Measurements from ENCODE around the gene NR6A1. TPM values are rescaled to one million over a fixed set of nuclear protein-coding genes. Genes with fewer than 3 reads are reported as not detected.

NR6A1 gene
- total and polyA plus RNA-seq, 2 of the 8 experiments (the other 6 are each of a cell fraction or from before 2014, with no cell fraction given): 93.2 to 237 TPM

- POLR2A ChIA-PET (ENCODE audit: partially characterized antibody): interaction anchor here (0.8 to 1.9 kb wide), 4 partner anchors 8 to 43 kb away, joined by 3 to 5 read pairs (median 4); no protein-coding TSS in a partner anchor
- CTCF ChIA-PET (ENCODE audit: partially characterized antibody): interaction anchor here (0.9 to 3.2 kb wide), 5 partner anchors 8 to 109 kb away, joined by 3 to 12 read pairs (median 5); no protein-coding TSS in a partner anchor
- DNase-seq (ENCODE audit: low read depth in 1 of 2, low spot score in 2 of 2): no peak
- Histone ChIP-seq H3K9ac (replicated peaks in 1 of 4; ENCODE audit: extremely low read depth in 1 of 4, low read depth in 3 of 4, low read length in 3 of 4) (no peak overlapping the region), H3K23me2 (ENCODE audit: low read depth, low read length) (no peaks in the 10 kb centered on the region), H3K36me3 (ENCODE audit: control insufficient read depth in 2 of 4, insufficient read depth in 4 of 4, low read length in 3 of 4) (peaks cover 2 to 11% (median 3%) of the 10 kb centered on the region in 4 experiments; a peak in 4 of 8 replicates), H3K4me2 (ENCODE audit: insufficient read depth in 1 of 2, low read depth in 2 of 2, low read length in 2 of 2) (no peak overlapping the region), H2AFZ (ENCODE audit: low read length) (no peak overlapping the region), H3K4me1 (replicated peaks in 1 of 4; ENCODE audit: control insufficient read depth in 3 of 4, insufficient read depth in 4 of 4, low read length in 3 of 4) (peaks cover 0 to 3% (median 0%) of the 10 kb centered on the region in 4 experiments; a peak in 2 of 7 replicates), H2BK15ac (ENCODE audit: low read length) (no peak overlapping the region), H4K91ac (replicated peaks; ENCODE audit: insufficient read length, low read length) (no peak overlapping the region), H2BK12ac (ENCODE audit: low read depth, low read length) (no peak overlapping the region), H3K4me3 (ENCODE audit: extremely low read depth in 1 of 4, insufficient read depth in 2 of 4, low read depth in 3 of 4, low read length in 4 of 4) (no peak overlapping the region), H2BK5ac (ENCODE audit: low read depth, low read length) (no peak overlapping the region), H3K23ac (ENCODE audit: insufficient read length) (no peak overlapping the region), H3K79me2 (ENCODE audit: control insufficient read depth in 1 of 2, insufficient read depth in 2 of 2, low read length in 2 of 2) (peaks cover 0 to 27% of the 10 kb centered on the region in 2 experiments; a peak in 2 of 4 replicates), H3K14ac (ENCODE audit: insufficient read length) (no peak overlapping the region), H2BK120ac (replicated peaks; ENCODE audit: low read depth, low read length) (no peak overlapping the region), H2AK5ac (ENCODE audit: low read depth, low read length) (no peak overlapping the region), H3K4ac (replicated peaks; ENCODE audit: insufficient read length, low read depth, low read length) (no peak overlapping the region), H3K27ac (ENCODE audit: low read depth, low read length) (no peak overlapping the region), H3K9me3 (ENCODE audit: insufficient read depth in 2 of 2, low read depth in 1 of 2, low read length in 1 of 2) (no peaks in the 10 kb centered on the region), H3K79me1 (ENCODE audit: low read depth, low read length) (no peaks in the 10 kb centered on the region), H3K18ac (ENCODE audit: extremely low read depth, low read length) (no peak overlapping the region), H4K20me1 (replicated peaks in 1 of 2; ENCODE audit: control insufficient read depth in 1 of 2, insufficient read depth in 2 of 2, low read length in 2 of 2) (peaks cover 0 to 8% of the 10 kb centered on the region in 2 experiments), H2BK20ac (ENCODE audit: low read length) (no peak overlapping the region), H3K27me3 (replicated peaks in 1 of 4; ENCODE audit: control insufficient read depth in 3 of 4, extremely low read depth in 1 of 4, insufficient read depth in 3 of 4, low read length in 3 of 4) (no peaks in the 10 kb centered on the region), H4K8ac (ENCODE audit: extremely low read depth, insufficient read depth, low read length) (no peak overlapping the region), H4K5ac (ENCODE audit: insufficient read length, low read depth, low read length) (no peak overlapping the region), H3K56ac (replicated peaks; ENCODE audit: insufficient read length, low read depth, low read length) (no peak overlapping the region)
- TF ChIP-seq GTF2F1 (IDR thresholded peaks at IDR 0.05; ENCODE audit: borderline replicate concordance, low read depth, low read length) (no peak), EGR1 (IDR thresholded peaks at IDR 0.05; ENCODE audit: borderline replicate concordance, low read depth, low read length) (no peak), E2F6 (IDR thresholded peaks at IDR 0.05) (no peak), BCL11A (IDR thresholded peaks at IDR 0.05; ENCODE audit: low read depth in 2 of 2, low read length in 2 of 2) (no peak), TAF7 (optimal IDR thresholded peaks at IDR 0.05; ENCODE audit: borderline replicate concordance, low read depth, low read length) (no peak), JUND (IDR thresholded peaks at IDR 0.05; ENCODE audit: low read length) (no peak), POU5F1 (IDR thresholded peaks at IDR 0.05; ENCODE audit: low read depth, low read length) (no peak), POLR2AphosphoS5 (IDR thresholded peaks at IDR 0.05; ENCODE audit: low read depth, low read length) (no peak), ATF2 (IDR thresholded peaks at IDR 0.05; ENCODE audit: low read length) (no peak)
- no peak for FAIRE-seq
- WGBS, 2 experiments (ENCODE audit: extremely low coverage in 1 of 2, insufficient coverage in 1 of 2, insufficient read length in 1 of 2, insufficient replicate concordance in 2 of 2, low coverage in 1 of 2, low lambda C conversion rate in 2 of 2, missing lambda C conversion rate in 1 of 2): 79% methylated on average over 1 of the region's 1 CpG; no CpG with 5 or more reads in 1 of the 2 experiments
These were observed 44.2 kb downstream of the NR6A1 start for GRCh38 chr9:124726886-124727285.

Measured in H1 (cell line).